HPDE6-E6E7 (cell line): ENCODE data around the gene CCNT1.
"Not testable (repeated sequence)": the region's sequence is repeated elsewhere in the genome, so short reads cannot be mapped to it uniquely, and the experiment has no call there.

ENCODE experiments used
- DNase-seq: peaks from one replicate; pipeline ENCODE4 v3.0.0; 2011; ENCODE audit warnings: missing footprints; ENCODE audit errors: extremely low spot score

The CCNT1 gene

GRCh38 chr12:48716493-48717251, at the start of gene CCNT1:
Gene CCNT1 (minus strand): TSS chr12:48716707. CDS start chr12:48716675, 32 bp downstream.
- peak; percentile 100 for DNase-seq

DNA sequence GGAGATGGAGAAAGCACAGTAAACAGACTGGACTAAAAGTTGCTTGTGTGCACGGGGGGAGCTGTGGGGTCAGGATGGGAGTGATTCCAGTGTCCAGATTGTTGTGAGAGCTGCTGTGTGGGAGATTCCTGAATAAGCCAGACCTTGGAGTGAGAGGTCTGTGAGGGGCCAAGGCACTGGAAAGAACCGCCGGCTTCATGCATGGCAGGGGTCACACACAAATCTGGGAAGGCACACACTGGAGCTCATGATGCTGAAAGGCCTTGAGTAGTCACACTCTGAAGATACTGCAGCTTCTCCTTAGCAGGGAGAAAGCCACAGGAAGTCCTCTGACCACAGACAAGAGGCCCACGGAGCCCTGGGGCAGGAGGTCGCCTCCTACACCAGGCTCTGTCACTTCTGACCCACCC, 49.3 kb upstream of the CCNT1 start:
- no peak for DNase-seq

- DNase-seq, result peak; percentile 68
Observed at GRCh38 chr12:48764521-48764920, 48.0 kb upstream of the CCNT1 start.

DNA sequence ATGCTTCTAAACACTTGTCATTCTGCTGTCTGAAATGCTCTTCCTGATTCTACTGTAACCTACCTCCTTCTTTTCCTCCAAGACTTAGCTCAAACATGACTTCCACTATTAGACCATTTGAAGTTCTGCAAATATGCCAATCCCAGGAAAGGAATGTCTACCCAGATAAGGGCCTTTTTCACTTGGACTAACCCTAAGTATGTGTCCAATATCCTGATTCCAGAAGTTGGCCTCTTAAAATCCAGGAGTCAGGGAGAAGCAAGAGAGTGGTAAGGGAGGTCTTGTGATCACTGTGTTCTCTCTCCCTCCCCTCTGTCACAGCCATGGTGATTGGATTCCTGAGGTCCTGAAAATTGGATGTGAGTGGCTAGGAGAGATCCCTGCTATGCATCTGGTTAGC, 42.2 kb upstream of the CCNT1 start:
- DNase-seq, result no peak

- DNase-seq, result no peak
Observed at GRCh38 chr12:48758186-48758585, 41.7 kb upstream of the CCNT1 start.

GRCh38 chr12:48750769-48751356, 34.4 kb upstream of the CCNT1 start:
- DNase-seq, result no peak

- no peak for DNase-seq
Observed at GRCh38 chr12:48750215-48750614, 33.7 kb upstream of the CCNT1 start.

DNA sequence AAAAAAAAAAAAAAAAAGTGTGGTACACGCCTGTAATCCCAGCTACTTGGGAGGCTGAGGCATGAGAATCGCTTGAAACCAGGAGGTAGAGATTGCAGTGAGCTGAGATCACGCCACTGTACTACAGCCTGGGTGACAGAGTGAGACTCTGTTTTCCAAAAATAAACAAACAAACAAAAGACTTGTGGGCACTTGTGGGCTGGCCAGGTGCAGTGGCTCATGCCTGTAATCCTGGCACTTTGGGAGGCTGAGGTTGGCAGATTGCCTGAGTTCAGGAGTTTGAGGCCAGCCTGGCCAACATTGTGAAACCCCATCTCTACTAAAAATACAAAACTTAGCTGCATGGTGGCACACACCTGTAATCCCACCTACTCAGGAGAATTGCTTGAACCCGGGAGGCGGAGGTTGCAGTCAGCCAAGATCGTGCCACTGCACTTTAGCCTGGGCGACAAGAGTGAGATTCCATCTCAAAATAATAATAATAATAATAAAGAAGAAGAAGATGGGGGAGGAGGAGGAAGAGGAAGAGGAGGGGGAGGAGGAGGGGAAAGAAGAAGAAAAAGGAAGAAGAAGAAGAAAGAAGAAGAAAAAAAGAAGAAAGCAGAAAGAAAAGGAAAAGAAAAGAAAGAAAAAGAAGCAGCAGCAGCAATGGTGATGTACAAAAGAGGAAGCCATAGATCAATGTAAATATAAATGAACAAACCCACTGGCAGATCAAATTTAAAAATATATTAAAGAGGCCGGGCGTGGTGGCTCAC, 27.9 kb upstream of the CCNT1 start:
- DNase-seq, result no peak

GRCh38 chr12:48739618-48740269, 23.2 kb upstream of the CCNT1 start:
- no peak for DNase-seq

DNA sequence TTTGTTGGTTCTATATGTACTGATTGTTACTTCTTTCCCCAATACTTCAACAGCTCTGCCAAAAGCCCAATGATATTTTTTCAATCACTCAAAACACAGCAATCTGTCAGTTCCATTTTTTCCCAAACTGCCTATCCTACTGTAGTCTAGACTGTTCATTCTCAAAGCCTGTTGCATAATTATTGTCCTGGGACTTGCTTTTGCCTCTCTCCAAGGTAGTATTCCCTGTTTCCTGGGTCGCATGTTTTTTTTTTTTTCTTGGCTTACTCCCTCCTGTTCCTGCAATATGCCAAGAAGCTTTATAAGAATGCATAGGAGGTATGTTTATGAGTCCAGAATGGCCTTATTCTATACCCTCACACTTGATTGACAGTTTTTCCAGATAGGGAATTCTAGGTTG, 19.9 kb upstream of the CCNT1 start:
- DNase-seq, result no peak

DNA sequence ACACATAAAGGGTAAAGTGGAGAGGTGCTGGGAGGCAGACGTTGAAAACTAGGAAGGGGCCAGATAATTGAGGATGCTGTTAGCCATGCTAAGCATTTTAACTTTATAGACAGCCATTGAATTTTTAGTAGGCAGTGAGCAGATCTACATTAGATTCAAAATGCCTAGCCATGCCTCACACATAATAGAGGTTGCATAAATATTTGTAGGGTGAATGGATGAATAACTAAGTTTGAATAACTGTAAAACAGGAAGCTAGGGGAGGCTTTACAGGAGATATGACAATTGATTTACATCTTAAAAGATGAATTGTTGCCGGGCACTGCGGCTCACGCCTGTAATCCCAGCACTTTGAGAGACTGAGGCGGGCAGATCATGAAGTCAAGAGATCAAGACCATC, 12.3 kb upstream of the CCNT1 start:
- DNase-seq, result no peak

DNA sequence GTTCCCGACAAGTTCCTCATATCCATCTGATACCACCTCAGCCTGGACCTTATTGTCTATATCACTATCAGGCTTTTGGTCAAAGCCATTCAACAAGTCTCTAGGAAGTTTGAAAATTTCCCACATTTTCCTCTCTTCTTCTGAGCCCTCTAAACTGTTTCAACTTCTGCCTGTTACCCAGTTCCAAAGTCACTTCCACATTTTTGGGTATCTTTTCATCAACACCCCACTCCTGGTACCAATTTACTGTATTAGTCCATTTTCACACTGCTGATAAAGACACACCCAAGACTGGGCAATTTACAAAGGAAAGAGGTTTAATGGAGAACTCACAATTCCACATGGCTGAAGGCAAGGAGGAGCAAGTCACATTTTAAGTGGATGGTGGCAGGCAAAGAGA, 4.2 kb upstream of the CCNT1 start:
- DNase-seq, result not testable (repeated sequence)

DNA sequence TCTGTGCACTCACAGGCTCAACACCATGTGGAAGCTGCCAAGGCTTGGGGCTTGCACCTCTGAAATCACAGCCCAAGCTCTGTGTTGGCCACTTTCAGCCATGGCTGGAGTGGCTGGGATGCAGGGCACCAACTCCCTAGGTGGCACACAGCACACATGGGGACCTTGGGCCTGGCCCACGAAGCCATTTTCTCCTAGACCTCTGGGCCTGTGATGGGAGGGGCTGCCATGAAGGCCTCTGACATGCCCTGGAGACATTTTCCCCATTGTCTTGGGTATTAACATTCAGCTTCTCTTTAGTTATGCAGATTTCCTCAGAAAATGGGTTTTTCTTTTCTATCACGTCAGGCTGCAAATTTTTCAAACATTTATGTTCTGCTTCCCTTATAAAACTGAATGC, 3.7 kb upstream of the CCNT1 start:
- DNase-seq, result not testable (repeated sequence)

DNA sequence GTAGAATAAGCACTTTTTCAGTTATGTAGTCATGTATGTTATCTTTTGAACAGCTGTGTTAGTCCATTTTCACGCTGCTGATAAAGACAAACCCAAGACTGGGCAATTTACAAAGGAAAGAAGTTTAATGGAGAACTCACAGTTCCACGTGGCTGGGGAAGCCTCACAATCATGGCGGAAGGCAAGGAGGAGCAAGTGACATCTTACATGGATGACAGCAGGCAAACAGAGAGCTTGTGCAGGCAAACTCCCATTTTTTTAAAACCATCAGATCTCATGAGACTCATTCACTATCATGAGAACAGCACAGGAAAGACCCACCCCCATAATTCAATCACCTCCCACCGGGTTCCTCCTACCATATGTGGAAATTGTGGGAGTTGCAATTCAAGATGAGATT, 2.5 kb upstream of the CCNT1 start:
- not testable (repeated sequence) for DNase-seq

DNA sequence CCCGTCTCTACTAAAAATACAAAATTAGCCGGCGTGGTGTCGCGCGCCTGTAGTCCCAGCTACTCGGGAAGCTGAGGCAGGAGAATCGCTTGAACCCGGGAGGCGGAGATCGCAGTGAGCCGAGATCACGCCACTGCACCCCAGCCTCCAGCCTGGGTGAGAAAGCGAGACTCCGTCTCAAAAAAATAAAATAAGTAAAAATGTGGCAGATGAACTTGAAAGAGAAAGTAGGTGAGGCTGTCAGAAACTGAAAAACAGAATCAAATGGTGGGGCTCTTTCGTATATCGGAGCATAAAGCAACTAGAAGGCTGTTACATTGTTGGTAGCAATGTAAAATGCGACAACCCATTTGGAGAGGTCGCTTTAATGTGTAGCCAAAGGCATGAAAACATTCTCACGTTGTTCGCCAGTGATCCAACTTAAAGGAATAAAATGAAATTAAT, 767 bp upstream of the CCNT1 start:
- DNase-seq, result no peak

DNA sequence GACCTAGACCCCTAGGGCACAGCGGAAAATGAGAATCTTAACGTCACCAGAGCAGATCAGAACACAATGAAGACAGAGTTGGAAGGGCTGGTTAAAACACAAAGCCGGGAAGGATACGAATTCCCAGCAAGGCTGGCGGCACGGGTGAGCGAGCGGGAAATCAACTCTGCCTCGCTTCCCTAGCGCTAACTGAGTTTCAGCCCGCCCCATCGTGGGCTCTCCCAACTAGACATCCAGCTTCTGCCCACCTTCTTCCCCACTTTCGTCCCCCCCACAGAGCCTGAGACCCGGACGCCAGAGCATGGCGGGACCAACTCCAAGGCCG, 377 bp downstream of the CCNT1 start:
- no peak for DNase-seq

- DNase-seq, result no peak
Observed at GRCh38 chr12:48712209-48712608, 4.3 kb downstream of the CCNT1 start.

- DNase-seq, result not testable (repeated sequence)
Observed at GRCh38 chr12:48698822-48699221, 17.7 kb downstream of the CCNT1 start.

DNA sequence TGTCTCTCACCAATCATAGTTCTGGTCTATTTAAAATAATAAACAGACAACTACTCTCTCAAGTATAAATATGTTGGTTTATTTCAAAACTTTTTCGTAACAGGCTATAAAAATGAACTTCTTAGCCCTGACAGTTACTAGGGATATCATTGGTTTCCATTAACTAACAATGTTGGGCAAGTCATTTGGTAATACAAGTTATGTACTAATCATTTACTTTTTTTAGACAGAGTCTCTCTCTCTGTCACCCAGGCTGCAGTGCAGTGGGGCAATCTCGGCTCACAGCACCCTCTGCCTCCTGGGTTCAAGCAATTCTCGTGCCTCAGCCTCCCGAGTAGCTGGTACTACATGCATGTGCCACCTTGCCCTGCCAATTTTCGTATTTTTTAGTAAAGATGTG, 19.9 kb downstream of the CCNT1 start:
- no peak for DNase-seq

- no peak for DNase-seq
Observed at GRCh38 chr12:48695859-48696258, 20.6 kb downstream of the CCNT1 start.

DNA sequence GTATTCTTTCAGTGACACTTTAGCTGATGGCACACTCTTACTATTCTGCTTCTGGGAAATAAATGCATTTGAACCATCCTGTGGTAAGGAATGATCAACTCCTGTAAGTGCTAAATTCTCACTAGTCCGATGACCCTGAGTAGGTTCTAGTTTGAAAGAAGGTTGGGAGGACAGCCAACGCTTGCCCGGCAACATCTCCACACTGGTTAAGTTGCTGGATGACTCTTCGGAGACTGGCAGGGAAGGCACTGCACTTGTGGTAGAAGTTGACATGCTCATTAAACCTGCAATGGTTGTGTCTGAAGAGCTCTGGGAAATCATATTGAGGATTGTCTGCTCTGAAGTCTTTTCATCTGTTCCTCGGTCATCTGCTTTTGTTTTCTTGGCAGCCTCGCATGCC, 22.5 kb downstream of the CCNT1 start:
- no peak for DNase-seq

DNA sequence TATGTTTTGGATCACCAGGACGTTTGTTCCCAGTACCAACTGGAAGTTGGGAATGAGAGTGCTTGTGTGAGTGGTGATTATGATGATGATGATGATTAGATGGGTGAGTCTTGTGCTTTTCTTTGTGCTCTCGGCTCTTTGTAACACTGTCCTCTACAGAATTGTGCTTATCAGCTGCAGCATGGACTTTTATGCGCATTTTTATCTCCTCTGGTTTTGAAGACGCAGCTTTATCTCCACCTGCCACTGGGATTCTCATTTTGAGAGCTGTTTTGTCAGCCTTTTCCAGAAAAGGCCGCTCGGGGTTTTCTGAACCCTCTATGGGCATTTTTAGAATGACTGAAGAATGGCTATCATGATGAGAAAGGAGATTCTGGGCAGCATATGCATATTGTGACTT, 22.9 kb downstream of the CCNT1 start:
- no peak for DNase-seq
